ENCODE measurements around the gene BMX. TPM values are rescaled to one million over a fixed set of nuclear protein-coding genes. Genes with fewer than 3 reads are reported as not detected.

Gene BMX
- total and polyA plus RNA-seq, 10 of the 15 experiments (the other 5 are each of a cell fraction or from before 2014, with no cell fraction given): not detected

DNA sequence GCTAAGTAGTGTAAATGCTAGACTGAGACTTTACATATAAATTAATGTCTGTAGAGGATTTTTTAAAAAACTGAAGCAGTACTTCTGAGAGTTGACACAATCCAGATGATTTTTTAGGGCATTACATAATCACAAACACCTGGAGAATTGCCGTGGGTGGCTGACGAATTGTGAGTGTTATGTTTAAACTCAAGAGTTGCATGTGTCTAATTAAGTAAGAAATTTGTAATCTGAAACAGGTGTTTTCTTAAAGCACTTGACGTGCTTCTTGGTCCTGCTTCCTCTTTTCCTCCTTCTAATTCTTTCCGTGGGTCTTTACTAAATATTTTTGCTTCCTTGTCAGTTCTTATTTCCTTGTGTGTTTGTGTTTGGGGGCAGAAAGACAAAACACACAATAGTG lies 35.3 kb upstream of the BMX start (continued):
- TF ChIP-seq TBL1XR1 (IDR thresholded peaks at IDR 0.05; ENCODE audit: low read depth, low read length): no peak
- TF ChIP-seq ATF7 (IDR thresholded peaks at IDR 0.05; ENCODE audit: low read depth): peak; percentile 93
- TF ChIP-seq POLR2AphosphoS5 (IDR thresholded peaks at IDR 0.05; ENCODE audit: low read length): no peak
- no peak for TF ChIP-seq HCFC1 (IDR thresholded peaks at IDR 0.05; ENCODE audit: low read length)
- TF ChIP-seq MYC (IDR thresholded peaks at IDR 0.05; ENCODE audit: insufficient read depth, insufficient read length, insufficient replicate concordance, low read length, severe bottlenecking): no peak
- TF ChIP-seq, protein P1, sequence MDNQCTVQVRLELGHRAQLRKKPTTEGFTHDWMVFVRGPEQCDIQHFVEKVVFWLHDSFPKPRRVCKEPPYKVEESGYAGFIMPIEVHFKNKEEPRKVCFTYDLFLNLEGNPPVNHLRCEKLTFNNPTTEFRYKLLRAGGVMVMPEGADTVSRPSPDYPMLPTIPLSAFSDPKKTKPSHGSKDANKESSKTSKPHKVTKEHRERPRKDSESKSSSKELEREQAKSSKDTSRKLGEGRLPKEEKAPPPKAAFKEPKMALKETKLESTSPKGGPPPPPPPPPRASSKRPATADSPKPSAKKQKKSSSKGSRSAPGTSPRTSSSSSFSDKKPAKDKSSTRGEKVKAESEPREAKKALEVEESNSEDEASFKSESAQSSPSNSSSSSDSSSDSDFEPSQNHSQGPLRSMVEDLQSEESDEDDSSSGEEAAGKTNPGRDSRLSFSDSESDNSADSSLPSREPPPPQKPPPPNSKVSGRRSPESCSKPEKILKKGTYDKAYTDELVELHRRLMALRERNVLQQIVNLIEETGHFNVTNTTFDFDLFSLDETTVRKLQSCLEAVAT (IDR thresholded peaks at IDR 0.05): no peak
- peak; percentile 81 to 89 for TF ChIP-seq EP300 (IDR thresholded peaks at IDR 0.05; ENCODE audit: borderline replicate concordance in 1 of 2, control insufficient read depth in 1 of 2, low read depth in 2 of 2, low read length in 2 of 2)
- no peak for TF ChIP-seq BCLAF1 (IDR thresholded peaks at IDR 0.05)
- no peak for TF ChIP-seq ZNF384 (IDR thresholded peaks at IDR 0.05; ENCODE audit: borderline replicate concordance, low read depth, low read length)
- TF ChIP-seq RFX5 (IDR thresholded peaks at IDR 0.05; ENCODE audit: low read depth, low read length): no peak
- peak; percentile 61; the same call in 1 of the 2 replicates for TF ChIP-seq CREB1 (IDR thresholded peaks at IDR 0.05; ENCODE audit: low read depth)
- no peak for TF ChIP-seq REST (IDR thresholded peaks at IDR 0.05; ENCODE audit: low read depth, low read length)
- no peak for TF ChIP-seq PKNOX1 (IDR thresholded peaks at IDR 0.05)
- peak; percentile 87 for TF ChIP-seq ATF2 (IDR thresholded peaks at IDR 0.05; ENCODE audit: low read length)
- TF ChIP-seq ZNF207 (IDR thresholded peaks at IDR 0.05; ENCODE audit: borderline replicate concordance): no peak
